ENCODE measurements around the gene ESR1.
"Not testable (repeated sequence)": the region's sequence is repeated elsewhere in the genome, so short reads cannot be mapped to it uniquely, and the experiment has no call there.

Gene ESR1

DNA sequence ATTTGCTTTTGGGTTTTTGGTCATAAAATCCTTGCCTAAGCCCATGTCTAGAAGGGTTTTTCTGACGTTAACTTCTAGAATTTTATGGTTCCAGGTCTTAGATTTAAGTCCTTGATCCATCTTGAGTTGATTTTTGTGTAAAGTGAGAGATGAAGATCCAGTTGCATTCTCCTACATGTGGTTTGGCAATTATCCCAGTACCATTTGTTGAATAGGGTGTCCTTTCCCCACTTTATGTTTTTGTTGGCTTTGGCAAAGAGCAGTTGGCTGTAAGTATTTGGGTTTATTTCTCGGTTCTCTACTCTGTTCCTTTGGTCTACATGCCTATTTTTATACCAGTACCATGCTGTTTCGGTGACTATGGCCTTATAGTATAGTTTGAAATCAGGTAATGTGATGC, 86.9 kb downstream of the ESR1 start:
- DNase-seq (ENCODE audit: low read depth) = not testable (repeated sequence)

DNA sequence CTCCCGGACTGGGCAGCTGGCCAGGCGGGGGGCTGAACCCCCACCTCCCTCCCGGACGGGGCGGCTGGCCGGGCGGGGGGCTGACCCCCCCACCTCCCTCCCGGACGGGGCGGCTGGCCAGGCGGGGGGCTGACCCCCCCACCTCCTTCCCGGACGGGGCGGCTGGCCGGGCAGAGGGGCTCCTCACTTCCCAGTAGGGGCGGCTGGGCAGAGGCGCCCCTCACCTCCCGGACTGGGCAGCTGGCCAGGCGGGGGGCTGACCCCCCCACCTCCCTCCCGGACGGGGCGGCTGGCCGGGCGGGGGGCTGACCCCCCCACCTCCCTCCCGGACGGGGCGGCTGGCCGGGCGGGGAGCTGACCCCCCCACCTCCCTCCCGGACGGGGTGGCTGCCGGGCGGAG, 91.7 kb downstream of the ESR1 start:
- DNase-seq (ENCODE audit: low read depth) = not testable (repeated sequence)

DNA sequence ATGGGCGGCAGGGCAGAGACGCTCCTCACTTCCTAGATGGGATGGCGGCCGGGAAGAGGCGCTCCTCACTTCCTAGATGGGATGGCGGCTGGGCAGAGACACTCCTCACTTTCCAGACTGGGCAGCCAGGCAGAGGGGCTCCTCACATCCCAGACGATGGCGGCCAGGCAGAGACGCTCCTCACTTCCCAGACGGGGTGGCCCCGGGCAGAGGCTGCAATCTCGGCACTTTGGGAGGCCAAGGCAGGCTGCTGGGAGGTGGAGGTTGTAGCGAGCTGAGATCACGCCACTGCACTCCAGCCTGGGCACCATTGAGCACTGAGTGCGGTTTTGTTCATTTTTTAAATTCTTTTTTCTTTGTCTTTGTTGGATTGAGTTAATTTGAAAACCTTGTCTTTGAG, 92.3 kb downstream of the ESR1 start:
- not testable (repeated sequence) for DNase-seq (ENCODE audit: low read depth)

DNA sequence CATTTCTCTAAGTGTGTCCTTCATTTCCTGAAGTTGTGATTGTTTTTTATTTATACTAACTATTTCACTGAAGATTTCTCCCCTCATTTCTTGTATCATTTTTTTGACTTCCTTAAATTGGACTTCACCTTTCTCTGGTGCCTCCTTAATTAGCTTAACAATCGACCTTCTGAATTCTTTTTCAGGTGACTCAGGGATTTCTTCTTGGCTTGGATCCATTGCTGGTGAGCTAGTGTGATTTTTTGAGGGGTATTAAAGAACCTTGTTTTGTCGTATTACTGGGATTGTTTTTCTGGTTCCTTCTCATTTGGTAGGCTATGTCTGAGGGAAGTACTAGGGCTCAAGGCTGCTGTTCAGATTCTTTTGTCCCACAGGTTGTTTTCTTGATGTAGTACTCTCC, 92.8 kb downstream of the ESR1 start:
- DNase-seq (ENCODE audit: low read depth) = no peak

DNA sequence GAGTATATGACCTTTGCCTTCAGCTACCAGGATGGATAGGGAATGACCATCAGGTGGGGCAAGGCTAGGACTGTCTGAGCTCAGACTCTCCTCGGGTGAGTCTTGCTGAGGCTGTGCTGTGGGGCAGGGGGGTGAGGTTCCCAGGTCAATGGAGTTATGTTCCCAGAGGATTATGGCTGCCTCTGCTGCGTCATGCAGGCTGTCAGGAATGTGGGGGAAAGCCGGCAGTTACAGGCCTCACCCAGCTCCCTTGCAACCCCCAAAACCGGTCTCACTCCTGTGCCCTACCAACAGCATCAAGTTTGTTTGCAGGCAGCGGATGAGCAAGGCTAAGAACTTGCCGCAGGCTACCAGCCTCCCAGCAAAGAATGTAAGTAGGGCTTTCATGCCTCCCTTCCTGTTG, 93.5 kb downstream of the ESR1 start:
- DNase-seq (ENCODE audit: low read depth) = no peak

DNA sequence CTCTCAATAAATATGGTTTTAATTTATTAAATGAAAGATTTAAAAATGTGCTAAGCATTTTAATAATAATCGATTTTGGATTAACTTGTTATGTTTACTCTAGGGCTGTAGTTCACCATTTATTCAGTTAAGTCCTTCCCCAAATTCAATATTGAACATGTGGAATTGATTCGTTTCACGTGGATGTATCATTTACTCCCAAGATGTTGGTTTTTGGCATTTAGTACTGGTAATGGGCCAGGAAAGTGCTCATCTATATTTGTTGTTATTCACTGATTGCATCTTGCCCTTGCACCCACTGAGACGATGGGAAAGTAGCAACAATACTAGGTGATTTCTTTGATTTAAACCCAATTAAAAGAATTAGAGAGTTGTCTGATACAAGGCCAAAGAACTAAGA, 97.1 kb downstream of the ESR1 start:
- DNase-seq (ENCODE audit: low read depth) = no peak

DNA sequence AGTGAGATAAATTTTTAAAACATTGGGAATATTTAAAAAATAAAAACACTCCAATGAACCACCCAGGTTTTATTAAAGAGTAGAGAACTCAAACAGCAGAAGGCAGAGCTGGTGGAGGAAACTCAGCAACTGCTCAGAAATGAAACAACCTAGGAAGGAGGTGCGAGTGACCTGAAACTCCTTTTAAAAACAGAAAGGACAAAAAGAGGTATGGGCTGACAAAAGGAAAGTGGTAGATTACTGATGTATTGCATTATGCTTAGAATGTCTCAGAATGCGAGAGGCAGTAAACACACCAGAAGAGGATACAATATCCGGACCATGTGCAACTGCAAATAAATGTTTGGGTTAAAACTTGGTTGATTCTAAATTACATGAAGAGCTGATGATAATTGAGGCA, 97.6 kb downstream of the ESR1 start:
- DNase-seq (ENCODE audit: low read depth) = no peak

DNA sequence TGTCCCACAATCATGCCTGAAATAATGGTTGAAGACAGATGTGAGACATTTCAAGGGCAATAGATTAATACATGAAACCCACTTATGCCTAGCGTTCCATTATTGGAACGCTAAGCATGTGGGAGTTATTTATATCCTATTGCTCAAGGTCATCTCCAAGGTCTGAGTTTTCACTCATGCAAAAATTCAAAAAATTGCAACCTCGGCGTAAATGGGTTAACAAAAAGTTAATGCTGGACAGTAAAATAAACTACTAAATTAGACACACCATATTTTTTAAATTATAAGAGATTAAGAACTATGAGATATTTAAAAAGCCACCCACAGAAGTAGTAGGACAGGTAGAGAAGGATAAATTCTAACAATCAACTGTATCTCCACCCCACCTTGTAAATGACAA, 98.4 kb downstream of the ESR1 start:
- no peak for DNase-seq (ENCODE audit: low read depth)

DNA sequence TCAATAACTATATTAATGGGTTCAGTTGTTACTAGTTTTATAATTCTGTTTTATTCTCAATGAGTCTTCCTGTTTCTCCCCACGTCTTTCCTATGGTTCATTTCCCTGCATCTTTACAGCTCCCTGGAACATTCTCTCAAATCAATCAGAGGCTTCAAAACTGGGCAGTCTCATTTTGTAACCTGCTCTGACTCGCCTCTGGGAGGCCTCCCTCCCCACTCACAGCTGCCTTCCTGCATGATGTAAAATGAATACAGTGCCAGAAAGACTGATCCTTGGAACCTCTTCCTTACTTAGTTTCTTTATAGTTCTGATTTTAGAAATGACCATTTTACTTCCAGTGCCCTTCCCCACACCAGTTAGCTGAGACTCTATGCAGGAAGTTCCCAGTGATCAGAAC, 103.9 kb downstream of the ESR1 start:
- no peak for DNase-seq (ENCODE audit: low read depth)

DNA sequence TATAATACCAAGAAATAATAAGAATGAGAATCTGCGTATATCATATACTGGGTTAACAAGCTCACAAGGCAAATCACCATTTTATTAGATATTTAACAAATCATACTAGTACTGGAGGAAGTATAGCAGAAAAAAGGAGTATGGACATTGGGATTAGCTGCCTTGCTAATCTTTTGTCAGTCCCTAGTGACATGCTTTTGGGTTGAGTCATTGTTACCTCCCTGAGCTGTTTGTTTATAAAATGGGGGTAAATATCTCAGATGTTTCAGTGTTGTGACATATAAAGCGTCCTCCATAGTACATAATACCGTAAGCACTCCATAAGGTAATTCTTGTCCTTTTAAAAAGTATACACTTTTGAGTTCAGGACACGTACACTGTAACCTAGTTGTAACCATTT, 107.0 kb downstream of the ESR1 start:
- no peak for DNase-seq (ENCODE audit: low read depth)

DNA sequence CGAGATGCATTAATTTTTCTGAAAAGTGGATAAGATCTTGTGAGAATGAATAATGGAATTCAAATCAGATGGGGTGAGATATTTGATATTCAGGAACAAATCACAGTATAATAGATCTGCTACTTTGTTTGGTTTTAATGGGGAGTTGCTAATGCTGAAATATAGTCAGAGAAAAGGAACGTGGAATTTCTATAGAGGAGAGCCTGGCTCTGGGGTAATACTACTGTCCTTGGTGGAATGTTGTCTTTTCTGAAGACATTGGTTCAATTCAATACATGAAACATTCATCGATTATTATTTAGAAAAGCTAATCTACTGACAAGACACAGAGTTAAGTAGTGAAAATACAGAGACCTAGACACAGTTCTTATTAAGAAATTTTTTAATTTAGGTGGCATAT, 108.6 kb downstream of the ESR1 start:
- DNase-seq (ENCODE audit: low read depth) = no peak

DNA sequence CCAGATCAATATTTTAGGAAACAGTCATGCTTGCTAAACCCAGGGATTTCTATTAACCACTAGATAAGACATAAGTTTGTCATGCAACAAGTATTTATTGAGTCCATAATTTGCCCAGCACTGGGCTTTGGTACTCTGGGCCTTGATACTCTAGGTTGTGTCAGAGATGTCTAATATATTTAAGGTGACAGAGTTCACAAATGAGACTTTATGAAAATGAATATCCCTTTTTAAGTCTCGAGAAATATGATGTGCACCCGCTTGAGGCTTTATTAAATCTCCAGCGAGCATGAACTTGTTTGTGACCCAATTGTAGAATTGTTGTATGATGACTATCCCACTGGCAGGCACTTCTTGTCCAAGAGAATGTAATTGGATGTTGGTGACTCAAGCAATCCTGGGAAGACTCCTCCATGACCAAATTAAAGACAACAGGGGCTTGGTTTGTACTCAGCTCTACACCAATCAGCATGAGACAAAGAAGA, 109.2 kb downstream of the ESR1 start:
- peak; percentile 29 for DNase-seq (ENCODE audit: low read depth)

DNA sequence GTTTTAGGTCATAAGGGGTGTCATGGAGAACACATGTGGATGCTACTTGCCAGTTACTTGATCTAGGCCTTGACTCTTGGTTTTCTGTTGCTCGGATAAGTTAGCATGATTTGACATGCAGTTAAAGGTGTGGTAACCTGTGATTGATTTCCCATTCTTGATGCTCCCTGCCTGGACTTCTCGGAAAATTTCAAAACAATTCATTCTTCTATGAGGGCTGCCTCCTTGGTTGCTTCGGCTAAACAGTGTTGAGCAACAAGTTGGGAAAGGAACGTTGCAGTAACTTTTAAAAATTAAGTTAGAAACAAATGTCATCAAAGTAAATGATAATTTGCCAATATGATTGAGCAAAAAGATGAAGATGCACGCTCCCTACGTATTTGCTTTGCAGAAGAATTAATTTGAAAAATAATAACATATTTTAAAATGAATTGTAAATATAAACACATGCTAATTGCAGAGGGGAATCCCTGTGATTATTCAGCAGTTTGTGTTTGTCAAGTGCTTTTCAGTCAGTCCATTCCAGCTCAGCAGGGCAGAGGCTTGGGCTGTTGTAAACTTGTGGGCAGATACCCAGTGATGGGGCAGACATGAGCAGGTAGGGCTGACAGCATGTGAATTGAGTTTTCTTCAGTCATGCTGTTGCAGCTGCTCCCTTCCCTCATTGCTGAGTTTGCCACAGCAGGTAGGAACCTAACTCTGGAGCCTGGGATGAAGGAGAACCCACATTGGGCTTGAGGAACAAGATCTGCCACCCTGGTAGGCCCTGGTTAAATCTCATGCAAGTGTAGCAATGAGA, 110.2 kb downstream of the ESR1 start:
- no peak for DNase-seq (ENCODE audit: low read depth)

DNA sequence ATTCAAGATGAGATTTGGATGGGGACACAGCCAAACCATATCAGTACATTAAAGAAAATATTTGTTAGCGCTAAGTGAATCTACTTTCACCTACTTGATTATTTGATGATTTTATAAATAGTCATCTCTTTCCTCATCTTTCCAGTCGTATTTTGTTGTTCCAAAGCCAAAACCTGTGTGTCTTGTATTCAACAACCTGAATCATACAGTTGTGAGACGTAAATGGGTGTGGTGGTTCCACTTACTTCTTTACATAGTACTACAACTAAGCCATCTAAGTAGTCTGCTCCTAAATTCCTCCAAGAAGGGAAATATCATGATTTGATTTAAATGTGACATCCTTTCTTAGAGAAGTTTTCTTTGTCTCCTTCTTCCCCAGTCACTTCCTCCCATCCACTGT, 132.8 kb downstream of the ESR1 start:
- no peak for DNase-seq (ENCODE audit: low read depth)

DNA sequence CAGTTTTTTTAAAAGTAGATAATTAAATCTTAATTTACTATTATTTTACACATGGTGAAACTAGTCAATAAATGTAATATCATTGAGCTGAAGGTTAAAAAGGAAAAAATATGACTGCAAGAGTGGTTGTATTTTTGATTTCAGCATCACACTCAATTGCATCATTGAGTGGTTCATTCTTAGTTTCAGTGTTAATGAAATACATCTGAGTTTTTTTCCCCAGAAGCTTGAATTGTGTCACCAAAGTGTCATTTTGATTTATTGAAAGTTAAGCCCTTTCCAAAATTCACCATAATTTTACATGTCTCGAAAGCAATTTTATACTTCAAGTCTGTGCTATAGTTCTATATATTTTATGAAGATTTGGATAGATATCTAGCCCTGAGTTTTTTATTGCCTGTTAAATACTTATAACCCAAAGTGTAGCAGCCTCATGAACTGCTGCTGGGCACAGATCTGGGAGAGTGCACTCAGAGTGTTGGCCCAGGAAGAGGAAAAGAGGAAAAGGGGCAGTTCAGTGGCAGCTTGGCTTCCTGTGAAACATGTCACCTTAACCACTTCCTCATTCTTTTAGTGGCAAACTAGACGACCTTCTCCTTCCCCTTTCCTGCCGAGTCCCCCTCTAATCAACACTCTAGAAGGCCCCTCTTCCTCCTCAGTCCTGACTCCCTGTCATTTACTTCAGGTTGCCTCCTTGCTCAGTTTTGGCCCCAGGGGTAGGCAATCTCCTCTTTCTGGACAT, 140.7 kb downstream of the ESR1 start:
- DNase-seq (ENCODE audit: low read depth) = no peak

DNA sequence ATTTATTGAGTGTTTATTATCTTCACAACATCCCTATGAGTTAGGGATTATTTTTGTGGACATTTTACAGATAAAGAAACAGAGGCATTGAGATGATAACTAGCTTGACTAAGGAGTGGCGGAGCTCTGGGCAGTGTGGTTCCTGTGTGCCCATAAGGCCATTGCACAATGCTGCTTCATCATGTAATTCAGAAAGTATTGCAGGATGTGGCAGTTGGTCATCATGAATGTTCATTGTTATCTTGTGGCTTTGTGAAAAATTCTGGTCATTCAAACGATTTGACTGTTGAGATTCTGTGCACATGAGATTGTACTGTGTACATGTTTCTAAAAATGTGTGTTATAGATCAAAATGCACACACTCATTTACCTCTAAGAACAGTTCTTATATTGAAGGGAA, 150.8 kb downstream of the ESR1 start:
- DNase-seq (ENCODE audit: low read depth) = peak; percentile 18

DNA sequence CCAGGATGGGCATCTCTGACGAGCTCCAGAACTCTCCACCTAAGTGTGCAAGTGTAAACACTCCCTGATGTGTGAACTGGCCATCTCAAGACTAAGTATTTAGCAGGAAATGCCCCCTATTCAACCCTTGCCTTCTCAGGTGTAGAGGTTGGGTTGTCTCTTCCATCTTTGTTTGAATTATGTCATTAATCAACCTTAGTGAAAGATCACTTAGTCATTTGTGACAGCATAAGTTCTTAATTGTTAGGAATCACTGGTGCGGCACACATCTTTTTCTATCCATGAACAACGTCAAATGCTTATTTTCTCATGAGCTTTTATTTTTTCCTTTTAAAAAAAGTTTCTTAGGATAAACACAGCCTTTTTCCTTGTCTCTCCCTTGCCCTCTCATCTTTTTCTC, 151.6 kb downstream of the ESR1 start:
- no peak for DNase-seq (ENCODE audit: low read depth)

DNA sequence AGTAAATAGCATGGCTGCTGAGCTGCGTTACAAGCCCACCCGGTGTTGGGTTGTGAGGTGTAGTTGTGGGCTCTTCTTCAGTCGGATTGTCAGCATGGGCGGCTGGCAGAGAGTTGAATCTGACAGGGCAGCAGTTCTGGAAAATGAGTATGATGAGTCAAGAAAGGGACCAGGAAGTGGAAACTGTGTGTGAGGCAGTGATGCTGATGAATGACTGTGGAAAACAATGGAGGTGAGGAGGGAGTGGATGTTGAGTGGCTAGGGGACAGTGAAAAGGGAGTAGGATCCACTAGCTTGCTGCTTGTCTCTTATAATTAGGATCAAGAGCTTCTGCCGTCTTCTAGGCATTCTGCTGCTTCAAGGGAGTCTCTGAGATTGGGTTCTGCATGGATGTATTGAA, 154.3 kb downstream of the ESR1 start:
- no peak for DNase-seq (ENCODE audit: low read depth)

DNA sequence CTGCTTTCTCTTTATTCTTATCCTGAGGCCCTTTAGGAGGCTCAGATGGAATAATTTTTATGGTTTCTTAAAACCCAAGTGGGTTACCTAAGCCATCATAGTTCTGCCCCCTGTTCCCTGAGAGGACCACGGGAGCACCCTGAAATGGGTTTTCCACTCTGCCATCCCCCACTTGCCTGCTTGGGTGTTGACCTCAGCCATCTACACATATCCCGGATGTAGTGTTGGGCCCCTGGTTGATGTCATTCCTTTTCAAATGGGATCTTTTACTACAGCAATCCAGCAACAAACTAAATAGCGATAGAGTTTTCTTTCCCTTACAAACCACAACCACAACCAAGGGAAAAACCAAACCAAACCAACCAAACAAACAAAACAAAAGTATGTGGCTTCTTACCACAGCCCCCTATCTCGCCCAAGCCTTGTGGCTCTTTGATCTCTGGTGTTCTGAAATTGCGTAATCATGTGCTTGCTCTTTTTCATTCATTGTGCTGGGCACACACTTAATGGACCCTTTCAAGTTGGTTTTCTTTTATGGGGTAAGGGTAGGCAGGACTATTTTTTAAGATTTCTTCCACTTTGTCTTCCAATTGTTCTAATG, 154.9 kb downstream of the ESR1 start:
- no peak for DNase-seq (ENCODE audit: low read depth)

DNA sequence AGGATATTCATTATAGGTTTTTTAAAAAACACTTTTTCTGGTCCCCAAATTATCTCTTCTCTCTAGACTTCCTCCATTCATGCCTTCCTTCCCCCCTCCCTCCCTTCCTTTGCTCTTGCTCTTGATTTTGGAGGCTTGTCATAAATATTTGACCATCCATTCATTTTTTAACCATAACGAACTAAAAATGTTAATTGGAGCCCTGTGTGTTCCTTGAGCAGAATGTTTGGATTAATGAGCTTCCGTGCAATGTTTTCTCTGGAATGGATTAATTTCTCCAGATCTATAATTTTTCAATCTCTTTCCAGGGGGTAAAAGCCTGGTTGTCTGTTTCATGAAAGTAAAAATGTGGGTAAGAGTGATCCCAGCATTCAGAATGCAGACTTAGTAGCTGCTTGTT, 155.5 kb downstream of the ESR1 start:
- DNase-seq (ENCODE audit: low read depth) = no peak

DNA sequence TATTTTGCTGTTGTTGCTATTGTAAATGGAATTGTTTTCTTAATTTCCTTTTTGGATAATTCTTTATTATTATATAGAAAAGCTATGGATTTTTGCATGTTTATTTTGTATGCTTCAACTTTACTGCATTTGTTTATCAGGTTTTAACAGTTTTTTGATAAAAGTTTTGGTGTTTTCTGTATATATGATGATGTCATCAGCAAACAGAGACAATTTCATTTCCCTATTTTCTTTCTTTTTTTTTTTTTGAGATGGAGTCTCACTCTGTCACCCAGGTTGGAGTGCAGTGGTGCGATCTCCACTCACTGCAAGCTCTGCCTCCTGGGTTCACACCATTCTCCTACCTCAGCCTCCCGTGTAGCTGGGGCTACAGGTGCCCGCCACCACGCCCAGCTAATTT, 156.9 kb downstream of the ESR1 start:
- not testable (repeated sequence) for DNase-seq (ENCODE audit: low read depth)

DNA sequence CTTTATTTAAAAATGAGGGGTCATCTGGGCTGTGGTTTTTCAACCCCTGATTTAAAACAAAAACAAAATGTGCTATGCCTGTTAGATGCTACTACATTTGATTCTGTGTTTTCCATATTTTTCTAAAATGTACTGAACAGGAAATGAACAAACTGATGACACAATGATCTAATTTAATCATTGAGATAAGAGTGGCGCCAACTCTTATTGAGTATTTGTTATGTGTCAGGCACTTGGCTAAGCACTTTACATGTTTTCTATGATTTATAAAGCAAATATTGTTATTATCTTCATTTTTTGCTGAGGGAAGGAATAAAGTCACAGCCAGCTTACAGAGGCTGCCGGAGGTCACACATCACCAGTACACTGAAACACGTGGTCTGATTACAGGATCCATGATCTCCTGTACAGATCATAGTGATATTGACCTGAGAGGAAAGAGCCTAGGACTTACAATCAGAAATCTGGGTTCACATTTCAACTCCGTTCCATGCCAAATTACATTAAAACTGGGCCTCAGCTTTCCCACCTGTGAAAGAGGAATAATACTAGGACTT, 166.7 kb downstream of the ESR1 start:
- no peak for DNase-seq (ENCODE audit: low read depth)

DNA sequence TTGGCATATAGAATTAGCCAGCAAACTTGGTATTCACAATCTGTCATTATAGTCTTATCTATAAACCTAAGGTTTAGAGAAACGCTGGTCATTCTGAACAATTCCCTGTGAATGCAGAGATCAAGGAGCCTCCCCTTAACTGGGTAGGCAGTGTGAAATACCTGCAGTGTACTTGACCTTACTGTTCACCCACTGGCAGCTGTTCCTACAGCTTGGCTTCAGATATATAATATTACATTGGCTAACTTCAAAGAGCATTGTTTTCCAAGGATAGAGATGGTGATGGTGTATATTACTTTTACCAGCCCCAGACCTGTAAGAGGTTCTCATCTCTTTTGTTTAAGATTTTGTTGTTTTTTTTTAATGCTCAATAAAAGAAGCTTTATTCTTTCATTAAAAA, 168.3 kb downstream of the ESR1 start:
- no peak for DNase-seq (ENCODE audit: low read depth)

All from GM04504 (cell line).